Gastrocnemius medialis (tissue), 4 donors: Measurements from ENCODE around the gene ZMIZ2. TPM values are rescaled to one million over a fixed set of nuclear protein-coding genes. Genes with fewer than 3 reads are reported as not detected.

Experiments
- ATAC-seq, 2 donors: fragments of 150-250 bp; one replicate each; pipeline ENCODE4 v1.9.1; 2016
- DNase-seq, 2 donors: peaks; one replicate each; pipeline ENCODE4 v3.0.0-alpha.2; 2019
- H3K27ac ChIP-seq, 4 donors: fragments of 200-600 bp; sonication (generic); 1 replicate in 1 of 4; 2 replicates in 3 of 4; pipeline ENCODE4 v1.5.1; 2016 to 2018; ENCODE audit warnings: mild to moderate bottlenecking in 2 of 4, moderate library complexity in 1 of 4
- H3K27me3 ChIP-seq, 3 donors: fragments of 200-600 bp; sonication (generic) in 2 of 3; 1 replicate in 1 of 3; 2 replicates in 2 of 3; pipeline versions ENCODE4 v1.5.1 to v1.6.0; 2016 to 2019; ENCODE audit warnings: mild to moderate bottlenecking in 1 of 3, moderate library complexity in 1 of 3
- H3K36me3 ChIP-seq, 2 donors: fragments of 200-600 bp; sonication (generic) in 1 of 2; one replicate each; pipeline ENCODE4 v1.5.1; 2017 to 2018
- H3K4me1 ChIP-seq, 2 donors: fragments of 200-600 bp; sonication (generic) in 1 of 2; one replicate each; pipeline ENCODE4 v1.5.1; 2016 to 2017; ENCODE audit warnings: mild to moderate bottlenecking in 2 of 2
- H3K4me3 ChIP-seq, 4 donors: fragments of 200-600 bp; sonication (generic) in 3 of 4; 1 replicate in 1 of 4; 2 replicates in 3 of 4; pipeline ENCODE4 v1.5.1; 2016 to 2019; ENCODE audit warnings: mild to moderate bottlenecking in 2 of 4
- H3K9me3 ChIP-seq, 3 donors: fragments of 200-600 bp; sonication (generic) in 2 of 3; 1 replicate in 1 of 3; 2 replicates in 2 of 3; pipeline ENCODE4 v1.5.1; 2016 to 2019
- CTCF ChIP-seq, 5 experiments: fragments of 450-650 bp in 3 of 5; fragments of 200-600 bp in 2 of 5; sonication (generic) in 2 of 5; IDR thresholded peaks in 4 of 5; conservative IDR thresholded peaks in 1 of 5; 1 replicate in 4 of 5; 2 replicates in 1 of 5; pipeline ENCODE4 v1.5.1; 2016 to 2019; ENCODE audit warnings: antibody characterized with exemption in 5 of 5, mild to moderate bottlenecking in 3 of 5, moderate library complexity in 3 of 5
- POLR2A ChIP-seq, 2 donors: fragments of 450-650 bp; IDR thresholded peaks; one replicate each; pipeline ENCODE4 v1.6.1; 2017; ENCODE audit warnings: antibody characterized with exemption in 2 of 2, mild to moderate bottlenecking in 2 of 2, moderate library complexity in 2 of 2
- in situ Hi-C, 4 donors: fragments of 200-750 bp; cut with MboI; loops; one replicate each; pipeline versions ENCODE4 v1.15.0 to v1.8.0; 2017; ENCODE audit warnings: low sequenced_read_pairs in 4 of 4
- intact Hi-C: fragments of 100-400 bp; cut with DNase I; formaldehyde crosslinking; loops from one replicate; pipeline ENCODE4 v1.15.1; 2023; ENCODE audit warnings: low total_unique reads
- total RNA-seq, 4 donors: library from RNA; depleted of rRNA; stranded (reverse); fragments of >200 nt; gene quantifications; one replicate each; pipeline versions ENCODE4 v1.1.0 to v1.2.3, GENCODE V29; 2016

The ZMIZ2 gene
- total RNA-seq, 4 donors from 2014 or later, result 10.7 to 19.8 (median 14.0) TPM

- ATAC-seq (no peak), DNase-seq (no peak)
- no peak overlapping the region for H3K27ac ChIP-seq
- TF ChIP-seq CTCF (IDR thresholded peaks at IDR 0.05 in 4 of 5, conservative IDR thresholded peaks at IDR 0.05 in 1 of 5) (no peak), POLR2A (IDR thresholded peaks at IDR 0.05) (no peak)
- no peaks in the 10 kb centered on the region for H3K27me3 ChIP-seq
- in situ Hi-C loops (loop anchor here in 1 of 4 donors (25.0 kb wide), 1 partner anchor 170 kb away; the partner anchor contains the start of gene TMED4), intact Hi-C loops (no loop called here)
- H3K4me3 ChIP-seq, result no peak overlapping the region
- peaks cover 0 to 47% of the 10 kb centered on the region in 2 donors for H3K36me3 ChIP-seq
- no peaks in the 10 kb centered on the region for H3K9me3 ChIP-seq
- peaks cover 10 to 14% of the 10 kb centered on the region in 2 donors for H3K4me1 ChIP-seq
Measured at GRCh38 chr7:44756904-44757303, 8.3 kb downstream of the ZMIZ2 start.

GRCh38 chr7:44757311-44757710 lies 8.7 kb downstream of the ZMIZ2 start:
- no peak overlapping the region for H3K4me3 ChIP-seq
- peaks cover 14% of the 10 kb centered on the region in 2 donors for H3K4me1 ChIP-seq
- no peak for ATAC-seq
- TF ChIP-seq CTCF (IDR thresholded peaks at IDR 0.05 in 4 of 5, conservative IDR thresholded peaks at IDR 0.05 in 1 of 5) (no peak), POLR2A (IDR thresholded peaks at IDR 0.05) (no peak)
- no peak overlapping the region for H3K27ac ChIP-seq
- in situ Hi-C loops (loop anchor here in 1 of 4 donors (25.0 kb wide), 1 partner anchor 170 kb away; the partner anchor contains the start of gene TMED4), intact Hi-C loops (no loop called here)
- H3K36me3 ChIP-seq, result peaks cover 0 to 51% of the 10 kb centered on the region in 2 donors
- no peaks in the 10 kb centered on the region for H3K27me3 ChIP-seq
- H3K9me3 ChIP-seq, result no peaks in the 10 kb centered on the region
- DNase-seq, result no peak

GRCh38 chr7:44757739-44758138 lies 9.1 kb downstream of the ZMIZ2 start:
- H3K27ac ChIP-seq, result no peak overlapping the region
- ATAC-seq (no peak), DNase-seq (no peak)
- intact Hi-C loops, result no loop called here
- no peaks in the 10 kb centered on the region for H3K9me3 ChIP-seq
- no peaks in the 10 kb centered on the region for H3K27me3 ChIP-seq
- peaks cover 14 to 15% of the 10 kb centered on the region in 2 donors for H3K4me1 ChIP-seq
- TF ChIP-seq POLR2A (IDR thresholded peaks at IDR 0.05) (no peak), CTCF (IDR thresholded peaks at IDR 0.05 in 4 of 5, conservative IDR thresholded peaks at IDR 0.05 in 1 of 5) (no peak)
- H3K36me3 ChIP-seq, result peaks cover 0 to 55% of the 10 kb centered on the region in 2 donors
- H3K4me3 ChIP-seq, result no peak overlapping the region
- in situ Hi-C loops, result loop anchor here in 1 of 4 donors (25.0 kb wide), 1 partner anchor 170 kb away; the partner anchor contains the start of gene TMED4

- no peak for DNase-seq
- intact Hi-C loops (no loop called here), in situ Hi-C loops (loop anchor here in 1 of 4 donors (25.0 kb wide), 1 partner anchor 172 kb away; the partner anchor contains the start of gene TMED4)
- no peaks in the 10 kb centered on the region for H3K27me3 ChIP-seq
- no peak for ATAC-seq
- H3K27ac ChIP-seq, result no peak overlapping the region
- no peak for TF ChIP-seq POLR2A (IDR thresholded peaks at IDR 0.05)
- no peak for TF ChIP-seq CTCF (IDR thresholded peaks at IDR 0.05 in 4 of 5, conservative IDR thresholded peaks at IDR 0.05 in 1 of 5)
- H3K4me3 ChIP-seq, result no peak overlapping the region
- peaks cover 0 to 70% of the 10 kb centered on the region in 2 donors for H3K36me3 ChIP-seq
- no peaks in the 10 kb centered on the region for H3K9me3 ChIP-seq
- H3K4me1 ChIP-seq, result peaks cover 11 to 15% of the 10 kb centered on the region in 2 donors
Measured at GRCh38 chr7:44759246-44759645, 10.6 kb downstream of the ZMIZ2 start.
